ENCODE data around the gene TAF11L4. TPM values are rescaled to one million over a fixed set of nuclear protein-coding genes. Genes with fewer than 3 reads are reported as not detected.
"Not testable (repeated sequence)": the region's sequence is repeated elsewhere in the genome, so short reads cannot be mapped to it uniquely, and the experiment has no call there.

The TAF11L4 gene
- total RNA-seq, 2 donors from 2014 or later, result not detected

DNA sequence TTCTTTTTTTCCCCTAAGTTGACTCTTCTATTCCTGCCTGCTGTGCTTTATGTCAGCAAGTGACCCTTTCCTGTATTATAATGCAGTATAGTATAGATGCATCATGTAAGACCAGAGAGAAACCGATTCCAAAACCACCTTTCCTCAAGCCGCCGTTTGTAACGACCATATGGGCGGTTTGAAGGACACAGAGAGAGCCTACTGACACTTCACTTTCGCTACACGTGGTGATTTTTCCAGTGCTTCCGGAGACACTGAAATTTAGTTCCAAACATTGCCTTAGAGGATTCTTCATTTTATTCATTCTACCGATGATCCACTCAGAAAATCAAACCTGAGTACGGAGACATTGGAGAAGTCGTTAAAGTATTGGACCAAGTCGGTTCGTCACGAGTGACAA is 2.1 kb upstream of the TAF11L4 start:
- ATAC-seq (replicated peaks); H3K27ac Mint-ChIP-seq; H3K4me3 Mint-ChIP-seq; H3K36me3 Mint-ChIP-seq (ENCODE audit: low read depth); H3K9me3 Mint-ChIP-seq; H3K4me1 Mint-ChIP-seq; H3K27me3 Mint-ChIP-seq: not testable (repeated sequence)

DNA sequence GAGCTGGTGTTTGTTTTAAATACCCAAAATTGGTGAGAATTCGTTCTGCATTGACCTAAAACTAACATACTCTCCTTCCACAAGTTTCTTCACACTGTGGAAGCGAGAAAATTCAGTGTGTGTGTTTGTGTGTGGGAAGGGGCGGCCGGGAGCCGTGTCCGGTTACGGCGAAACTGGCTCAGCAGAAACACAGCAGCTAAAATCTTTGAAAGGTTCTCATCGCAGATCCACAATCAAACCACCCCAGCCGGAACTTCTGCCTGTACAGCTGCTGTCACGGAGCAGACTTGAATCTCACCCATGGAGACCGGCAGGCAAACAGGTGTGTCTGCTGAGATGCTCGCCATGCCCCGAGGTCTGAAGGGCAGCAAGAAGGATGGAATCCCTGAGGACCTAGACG is 3.3 kb downstream of the TAF11L4 start, which contains the start of gene TAF11L5:
Gene TAF11L5 (plus strand): TSS at position 301 of the 400 bp plus-strand sequence.
- not testable (repeated sequence) for H3K4me3 Mint-ChIP-seq; ATAC-seq (replicated peaks); H3K27me3 Mint-ChIP-seq; H3K9me3 Mint-ChIP-seq; H3K36me3 Mint-ChIP-seq (ENCODE audit: low read depth); H3K27ac Mint-ChIP-seq; H3K4me1 Mint-ChIP-seq

DNA sequence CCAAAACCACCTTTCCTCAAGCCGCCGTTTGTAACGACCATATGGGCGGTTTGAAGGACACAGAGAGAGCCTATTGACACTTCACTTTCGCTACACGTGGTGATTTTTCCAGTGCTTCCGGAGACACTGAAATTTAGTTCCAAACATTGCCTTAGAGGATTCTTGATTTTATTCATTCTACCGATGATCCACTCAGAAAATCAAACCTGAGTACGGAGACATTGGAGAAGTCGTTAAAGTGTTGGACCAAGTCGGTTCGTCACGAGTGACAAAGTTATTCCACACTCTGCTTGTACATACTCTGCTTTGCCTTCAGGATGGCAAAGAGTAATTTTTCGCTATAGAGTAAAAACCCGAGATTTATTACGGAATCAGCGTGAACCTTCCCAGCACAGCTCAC is 4.9 kb downstream of the TAF11L4 start:
- not testable (repeated sequence) for H3K36me3 Mint-ChIP-seq (ENCODE audit: low read depth); H3K27ac Mint-ChIP-seq; H3K4me1 Mint-ChIP-seq; H3K27me3 Mint-ChIP-seq; H3K4me3 Mint-ChIP-seq; H3K9me3 Mint-ChIP-seq; ATAC-seq (replicated peaks)

DNA sequence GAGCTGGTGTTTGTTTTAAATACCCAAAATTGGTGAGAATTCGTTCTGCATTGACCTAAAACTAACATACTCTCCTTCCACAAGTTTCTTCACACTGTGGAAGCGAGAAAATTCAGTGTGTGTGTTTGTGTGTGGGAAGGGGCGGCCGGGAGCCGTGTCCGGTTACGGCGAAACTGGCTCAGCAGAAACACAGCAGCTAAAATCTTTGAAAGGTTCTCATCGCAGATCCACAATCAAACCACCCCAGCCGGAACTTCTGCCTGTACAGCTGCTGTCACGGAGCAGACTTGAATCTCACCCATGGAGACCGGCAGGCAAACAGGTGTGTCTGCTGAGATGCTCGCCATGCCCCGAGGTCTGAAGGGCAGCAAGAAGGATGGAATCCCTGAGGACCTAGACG is 6.8 kb downstream of the TAF11L4 start, which contains the start of gene TAF11L6:
Gene TAF11L6 (plus strand): TSS at position 301 of the 400 bp plus-strand sequence.
- not testable (repeated sequence) for H3K36me3 Mint-ChIP-seq (ENCODE audit: low read depth); H3K4me1 Mint-ChIP-seq; H3K9me3 Mint-ChIP-seq; H3K4me3 Mint-ChIP-seq; ATAC-seq (replicated peaks); H3K27ac Mint-ChIP-seq; H3K27me3 Mint-ChIP-seq

Other genes with a start within 250 kb of the TAF11L4 start
- not detected for gene TAF11L2, start 23.6 kb upstream of the TAF11L4 start, total RNA-seq
- not detected for gene TAF11L3, start 3.4 kb upstream of the TAF11L4 start, total RNA-seq
- not detected for gene TAF11L5, start 3.4 kb downstream of the TAF11L4 start, total RNA-seq
- gene TAF11L6, start 6.9 kb downstream of the TAF11L4 start, total RNA-seq, result not detected
- not detected for gene TAF11L7, start 64.0 kb downstream of the TAF11L4 start, total RNA-seq
- not detected for gene TAF11L8, start 69.2 kb downstream of the TAF11L4 start, total RNA-seq
- not detected for gene TAF11L9, start 72.6 kb downstream of the TAF11L4 start, total RNA-seq
- gene TAF11L10, start 76.0 kb downstream of the TAF11L4 start, total RNA-seq, result not detected
- gene TAF11L11, start 82.4 kb downstream of the TAF11L4 start, total RNA-seq, result not detected
- gene TAF11L12, start 88.6 kb downstream of the TAF11L4 start, total RNA-seq, result not detected
- not detected for gene TAF11L13, start 110.3 kb downstream of the TAF11L4 start, total RNA-seq
- gene TAF11L14, start 112.7 kb downstream of the TAF11L4 start, total RNA-seq, result not detected

Data from activated T-helper 17 cell treated with anti-CD3 and anti-CD28 coated beads, Interleukin-2, amount 50 U/mL, for 72 hours (primary cell).